SK-N-SH (cell line): ENCODE measurements around the gene PARP16. TPM values are rescaled to one million over a fixed set of nuclear protein-coding genes. Genes with fewer than 3 reads are reported as not detected.

ENCODE experiments used
- CTCF ChIA-PET: fragments of 300-600, 350-600 bp; formaldehyde crosslinking; extraction: SDS; loops from one replicate; lab custom pipeline; 2021; lab: Yijun Ruan, JAX
- POLR2A ChIA-PET: fragments of 350-600 bp; sonication (Branson Sonifier 250); formaldehyde crosslinking; extraction: SDS; loops from one replicate; lab custom pipeline; 2020; ENCODE audit warnings: antibody characterized with exemption, inconsistent platforms; lab: Yijun Ruan, JAX
- DNase-seq: peaks from one replicate; pipeline ENCODE4 v3.0.0; 2012
- H2AFZ ChIP-seq: fragments of 200-600 bp; sonication (generic); 2 replicates; pipeline ENCODE4 v1.8.1; 2016; ENCODE audit warnings: antibody characterized with exemption, mild to moderate bottlenecking, low read depth
- H3F3A ChIP-seq: fragments of 200-600 bp; sonication (generic); replicated peaks from 2 replicates; pipeline ENCODE3; 2016; ENCODE audit warnings: antibody characterized with exemption, mild to moderate bottlenecking; ENCODE audit not compliant: insufficient read depth
- H3K27ac ChIP-seq, 2 experiments: fragments of 200-500 bp in 1 of 2; fragments of 200-600 bp in 1 of 2; sonication (Bioruptor generic) in 1 of 2; sonication (generic), shearing (Covaris generic) in 1 of 2; 2 replicates each; pipeline versions ENCODE4 v1.5.1 to v1.6.1; 2014 to 2016; ENCODE audit warnings: low read depth in 2 of 2, inconsistent platforms in 1 of 2, low read length in 1 of 2, mild to moderate bottlenecking in 1 of 2, mixed read lengths in 1 of 2
- H3K27me3 ChIP-seq: fragments of 200-600 bp; sonication (generic), shearing (Covaris generic); 2 replicates; pipeline ENCODE4 v1.6.1; 2016; ENCODE audit warnings: mixed run types; ENCODE audit not compliant: insufficient read depth
- H3K36me3 ChIP-seq, 2 experiments: fragments of 200-500 bp in 1 of 2; fragments of 200-600 bp in 1 of 2; sonication (Bioruptor generic) in 1 of 2; sonication (generic) in 1 of 2; replicated peaks in 1 of 2; 2 replicates each; pipeline versions ENCODE3 to v1.5.1; 2014 to 2016; ENCODE audit warnings: low read length in 1 of 2, mild to moderate bottlenecking in 1 of 2; ENCODE audit not compliant: insufficient read depth in 2 of 2, control insufficient read depth in 1 of 2
- H3K4me1 ChIP-seq, 2 experiments: fragments of 200-500 bp in 1 of 2; fragments of 200-600 bp in 1 of 2; sonication (Bioruptor generic) in 1 of 2; sonication (generic), shearing (Covaris generic) in 1 of 2; 2 replicates each; pipeline versions ENCODE4 v1.5.1 to v1.6.1; 2014 to 2016; ENCODE audit warnings: low read depth in 1 of 2, low read length in 1 of 2, mixed run types in 1 of 2; ENCODE audit not compliant: insufficient read depth in 2 of 2, control insufficient read depth in 1 of 2
- H3K4me2 ChIP-seq: fragments of 200-600 bp; sonication (generic), shearing (Covaris generic); 2 replicates; pipeline ENCODE4 v1.6.1; 2017; ENCODE audit warnings: mixed run types
- H3K4me3 ChIP-seq, 2 experiments: fragments of 200-500 bp in 1 of 2; fragments of 200-600 bp in 1 of 2; sonication (Bioruptor generic) in 1 of 2; sonication (generic), shearing (Covaris generic) in 1 of 2; 2 replicates each; pipeline versions ENCODE4 v1.5.1 to v1.8.1; 2014 to 2016; ENCODE audit warnings: low read depth in 2 of 2, inconsistent platforms in 1 of 2, low read length in 1 of 2, mild to moderate bottlenecking in 1 of 2, mixed read lengths in 1 of 2, moderate library complexity in 1 of 2
- H3K79me2 ChIP-seq: fragments of 200-600 bp; sonication (generic); 2 replicates; pipeline ENCODE4 v1.8.1; 2017; ENCODE audit warnings: mild to moderate bottlenecking; ENCODE audit not compliant: insufficient read depth
- H3K9ac ChIP-seq: fragments of 200-600 bp; sonication (generic); 2 replicates; pipeline ENCODE4 v1.6.1; 2017; ENCODE audit warnings: mixed run types
- H3K9me2 ChIP-seq: fragments of 200-600 bp; sonication (generic); 2 replicates; pipeline ENCODE4 v1.6.1; 2017; ENCODE audit warnings: mixed run types
- H3K9me3 ChIP-seq: fragments of 200-600 bp; sonication (generic); 2 replicates; pipeline ENCODE4 v1.6.1; 2017; ENCODE audit warnings: mixed run types, mild to moderate bottlenecking, moderate library complexity
- H4K20me1 ChIP-seq: fragments of 200-600 bp; sonication (generic); 2 replicates; pipeline ENCODE4 v1.6.1; 2017; ENCODE audit warnings: mild to moderate bottlenecking, mixed run types; ENCODE audit not compliant: insufficient read depth
- CHD2 ChIP-seq: fragments of 150-350 bp; IDR thresholded peaks from 2 replicates; pipeline ENCODE4 v1.6.1; 2018; ENCODE audit warnings: low read length; ENCODE audit not compliant: partially characterized antibody
- EP300 ChIP-seq, 2 experiments: IDR thresholded peaks; 2 replicates each; pipeline versions ENCODE4 v1.4.0 to v1.6.1; 2012; ENCODE audit warnings: borderline replicate concordance in 1 of 2, low read depth in 1 of 2, low read length in 1 of 2
- EZH2phosphoT487 ChIP-seq: fragments of 200-600 bp; sonication (generic); IDR thresholded peaks from 2 replicates; pipeline ENCODE4 v1.6.1; 2017; ENCODE audit warnings: low read depth, mixed run types, mild to moderate bottlenecking, antibody characterized with exemption, moderate library complexity, borderline replicate concordance
- FOXJ3 ChIP-seq: sonication (generic); formaldehyde crosslinking; IDR thresholded peaks from 2 replicates; pipeline ENCODE4 v1.5.1; 2020; ENCODE audit warnings: mild to moderate bottlenecking, missing genetic modification reagents
- GATA2 ChIP-seq: sonication (generic); formaldehyde crosslinking; IDR thresholded peaks from 2 replicates; pipeline ENCODE4 v1.5.0; 2020; ENCODE audit warnings: mild to moderate bottlenecking, missing genetic modification reagents
- IRF3 ChIP-seq: fragments of 150-350 bp; IDR thresholded peaks from 2 replicates; pipeline ENCODE4 v1.6.1; 2016; ENCODE audit warnings: mild to moderate bottlenecking, low read depth, low read length
- JUND ChIP-seq: IDR thresholded peaks from 2 replicates; pipeline ENCODE4 v1.4.0; 2012
- MEF2A ChIP-seq: IDR thresholded peaks from 2 replicates; pipeline ENCODE4 v1.4.0; 2012; ENCODE audit warnings: low read depth, borderline replicate concordance
- MXI1 ChIP-seq: IDR thresholded peaks from 2 replicates; pipeline ENCODE4 v1.6.1; 2012; ENCODE audit warnings: mild to moderate bottlenecking, low read depth, low read length, improper control_type of control experiment
- NFIC ChIP-seq: IDR thresholded peaks from 2 replicates; pipeline ENCODE4 v1.4.0; 2012; ENCODE audit warnings: borderline replicate concordance
- NRF1 ChIP-seq: IDR thresholded peaks from 2 replicates; pipeline ENCODE4 v1.6.1; 2012; ENCODE audit warnings: low read depth, mild to moderate bottlenecking, low read length
- RCOR1 ChIP-seq: fragments of 150-350 bp; IDR thresholded peaks from 2 replicates; pipeline ENCODE4 v1.6.1; 2017; ENCODE audit warnings: antibody characterized with exemption, low read length
- SIN3A ChIP-seq: IDR thresholded peaks from 2 replicates; pipeline ENCODE4 v1.6.1; 2012; ENCODE audit warnings: low read depth, mild to moderate bottlenecking, low read length, moderate library complexity, borderline replicate concordance
- SMC3 ChIP-seq: IDR thresholded peaks from 2 replicates; pipeline ENCODE4 v1.6.1; 2012; ENCODE audit warnings: low read depth, low read length, improper control_type of control experiment
- TAF1 ChIP-seq: IDR thresholded peaks from 2 replicates; pipeline ENCODE4 v1.6.1; 2012; ENCODE audit warnings: low read depth, mild to moderate bottlenecking, low read length, moderate library complexity, borderline replicate concordance
- WGBS: methylation state at CpG from one replicate; pipeline ENCODE4 v1.1.6; 2017; ENCODE audit warnings: low lambda C conversion rate; 5-methylcytosine and 5-hydroxymethylcytosine counted together
- polyA plus RNA-seq, 3 experiments: library from polyadenylated mRNA; depleted of rRNA; stranded (reverse); fragments of >200 nt; gene quantifications; 2 replicates each; pipeline ENCODE4 v1.2.3, GENCODE V29; 2012

The PARP16 gene
- polyA plus RNA-seq, 1 of the 3 experiments (the other 2 are of a cell fraction) = 6.3 TPM

GRCh38 chr15:65335278-65336055 is 48.8 kb upstream of the PARP16 start:
- 79% methylated on average over 15 of the region's 19 CpGs for WGBS
- no peaks in the 10 kb centered on the region for H3K9me2 ChIP-seq
- no peak overlapping the region for H2AFZ ChIP-seq
- DNase-seq = peak; percentile 5
- H4K20me1 ChIP-seq = no peaks in the 10 kb centered on the region
- no peaks in the 10 kb centered on the region for H3K36me3 ChIP-seq
- ChIA-PET POLR2A (no interaction called here), CTCF (interaction anchor here (0.6 to 7.7 kb wide), 5 partner anchors 9 to 146 kb away, joined by 3 to 57 read pairs (median 5); no protein-coding TSS in a partner anchor)
- H3K79me2 ChIP-seq = no peaks in the 10 kb centered on the region
- H3F3A ChIP-seq = no peaks in the 10 kb centered on the region
- TF ChIP-seq MEF2A (no peak), SIN3A (no peak), JUND (no peak), SMC3 (no peak), TAF1 (no peak), CHD2 (no peak), FOXJ3 (CRISPR knock-in tag) (no peak), NRF1 (no peak), MXI1 (no peak)
- no peak overlapping the region for H3K4me2 ChIP-seq
- H3K27ac ChIP-seq = no peak overlapping the region
- H3K9ac ChIP-seq = no peak overlapping the region
- H3K4me1 ChIP-seq = peaks cover 0 to 44% of the 10 kb centered on the region in 2 experiments; a peak in 1 of 4 replicates
- H3K9me3 ChIP-seq = no peaks in the 10 kb centered on the region
- no peaks in the 10 kb centered on the region for H3K27me3 ChIP-seq
- no peak overlapping the region for H3K4me3 ChIP-seq

- no peaks in the 10 kb centered on the region for H3K27me3 ChIP-seq
- no peak overlapping the region for H3K9ac ChIP-seq
- peak; percentile 78 for DNase-seq
- no peak overlapping the region for H3K4me3 ChIP-seq
- H3F3A ChIP-seq = no peaks in the 10 kb centered on the region
- H3K27ac ChIP-seq = no peak overlapping the region
- no peaks in the 10 kb centered on the region for H3K36me3 ChIP-seq
- no peaks in the 10 kb centered on the region for H3K9me2 ChIP-seq
- ChIA-PET POLR2A (interaction anchor here (1.2 kb wide), 1 partner anchor 9 kb away, joined by 3 read pairs; no protein-coding TSS in a partner anchor), CTCF (interaction anchor here (1.0 to 7.7 kb wide), 5 partner anchors 9 to 51 kb away, joined by 3 to 57 read pairs (median 4); no protein-coding TSS in a partner anchor)
- WGBS = 78% methylated on average over 17 of the region's 20 CpGs
- TF ChIP-seq IRF3 = no peak
- no peak for TF ChIP-seq NFIC
- peak in 1 of 2 experiments; percentile 43; a peak in 1 of 4 replicates for TF ChIP-seq EP300 (IDR thresholded peaks at IDR 0.05; ENCODE audit: borderline replicate concordance in 1 of 2, low read depth in 1 of 2, low read length in 1 of 2)
- peak; percentile 72 for TF ChIP-seq RCOR1
- TF ChIP-seq GATA2 (CRISPR knock-in tag) = 0 out of 2 replicates have a peak, but pooled peaks have one; percentile 28
- no peak for TF ChIP-seq EZH2phosphoT487
- no peak overlapping the region for H2AFZ ChIP-seq
- H4K20me1 ChIP-seq = no peaks in the 10 kb centered on the region
- H3K4me2 ChIP-seq = no peak overlapping the region
- H3K4me1 ChIP-seq = peaks cover 0 to 37% of the 10 kb centered on the region in 2 experiments; a peak in 1 of 4 replicates
- H3K79me2 ChIP-seq = no peaks in the 10 kb centered on the region
- H3K9me3 ChIP-seq = no peaks in the 10 kb centered on the region
Observed at GRCh38 chr15:65334586-65335231, 48.0 kb upstream of the PARP16 start.
